H1 (cell line): Measurements from ENCODE around the gene TIAM2. TPM values are rescaled to one million over a fixed set of nuclear protein-coding genes. Genes with fewer than 3 reads are reported as not detected.

ENCODE experiments used
- ATF2 ChIP-seq: IDR thresholded peaks from 2 replicates; pipeline ENCODE4 v1.6.1; 2012; ENCODE audit warnings: low read length, inconsistent platforms
- BCL11A ChIP-seq, 2 experiments: IDR thresholded peaks; one replicate each; pipeline ENCODE4 v1.6.1; 2011; ENCODE audit warnings: low read depth in 2 of 2, low read length in 2 of 2, mild to moderate bottlenecking in 2 of 2
- CBX8 ChIP-seq: fragments of 300-800, 300-1000 bp; sonication (generic); IDR thresholded peaks from 2 replicates; pipeline ENCODE4 v1.7.1; 2016; ENCODE audit warnings: low read depth, low read length, borderline replicate concordance
- CREB1 ChIP-seq: IDR thresholded peaks from 2 replicates; pipeline ENCODE4 v1.6.1; 2012; ENCODE audit warnings: inconsistent platforms
- CTBP2 ChIP-seq: IDR thresholded peaks from 2 replicates; pipeline ENCODE4 v1.7.0; 2011; ENCODE audit warnings: borderline replicate concordance, mild to moderate bottlenecking, moderate library complexity, mixed read lengths, low read length; ENCODE audit not compliant: insufficient read depth, insufficient read length
- RAD21 ChIP-seq, 2 experiments: IDR thresholded peaks in 1 of 2; conservative IDR thresholded peaks in 1 of 2; 2 replicates each; pipeline ENCODE4 v1.6.1; 2011; ENCODE audit warnings: low read depth in 2 of 2, low read length in 2 of 2, improper control_type of control experiment in 1 of 2, inconsistent platforms in 1 of 2, mild to moderate bottlenecking in 1 of 2, moderate library complexity in 1 of 2
- SAP30 ChIP-seq: fragments of 300-600 bp; sonication (generic); IDR thresholded peaks from 2 replicates; pipeline ENCODE4 v1.7.1; 2012; ENCODE audit warnings: low read length, moderate library complexity, mild to moderate bottlenecking, inconsistent platforms; ENCODE audit not compliant: insufficient read depth, insufficient replicate concordance
- TAF7 ChIP-seq: optimal IDR thresholded peaks from 2 replicates; pipeline ENCODE3; 2011; ENCODE audit warnings: low read depth, mild to moderate bottlenecking, inconsistent platforms, low read length, moderate library complexity, borderline replicate concordance
- polyA plus RNA-seq, 7 experiments: library from polyadenylated mRNA; depleted of rRNA in 3 of 7; stranded (reverse) in 5 of 7; unstranded in 2 of 7; fragments of >200 nt in 5 of 7; fragments of 200-250 nt in 2 of 7; gene quantifications; 1 replicate in 5 of 7; 2 replicates in 1 of 7; 4 replicates in 1 of 7; pipeline versions ENCODE4 v1.2.1 to v1.2.3, GENCODE V29; 2011 to 2013; ENCODE audit warnings: missing spikeins in 2 of 7, mixed read lengths in 2 of 7
- total RNA-seq: library from RNA; stranded (reverse); fragmentation: NEBNext Ultra II Directional; extraction: Animal tissue kit (Norgen Biotek cat#: 25700); gene quantifications from 2 replicates; pipeline ENCODE4 v1.2.1, GENCODE V29; 2021
- TF ChIP-seq, protein P1 (sequence below): fragments of 300-600 bp; sonication (generic); IDR thresholded peaks from 2 replicates; pipeline ENCODE4 v1.7.1; 2012; ENCODE audit warnings: low read length, moderate library complexity, mild to moderate bottlenecking, inconsistent platforms; ENCODE audit not compliant: insufficient replicate concordance

Gene TIAM2
- total and polyA plus RNA-seq, 2 of the 8 experiments (the other 6 are each of a cell fraction or from before 2014, with no cell fraction given): 7.4 to 23.9 TPM

DNA sequence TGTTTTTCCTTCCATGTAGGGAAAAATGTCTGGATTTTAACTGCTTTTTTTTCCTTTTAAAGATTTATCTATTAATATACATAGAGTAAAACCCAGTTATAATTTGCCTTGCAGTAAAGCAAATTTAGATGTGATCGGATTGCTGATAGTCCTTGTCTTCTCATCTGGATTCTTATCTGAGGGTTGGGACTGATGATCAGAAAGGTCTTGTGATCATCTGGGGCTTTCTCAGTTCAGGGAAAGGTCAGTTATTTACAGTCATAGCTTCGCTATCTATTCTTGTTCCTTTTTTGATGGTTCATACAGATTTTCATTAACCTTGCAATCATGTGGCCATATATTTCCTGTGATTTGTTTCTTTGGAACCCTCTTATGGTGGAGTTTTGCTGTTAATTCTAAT lies 204.9 kb downstream of the TIAM2 start (continued):
- TF ChIP-seq, protein P1, sequence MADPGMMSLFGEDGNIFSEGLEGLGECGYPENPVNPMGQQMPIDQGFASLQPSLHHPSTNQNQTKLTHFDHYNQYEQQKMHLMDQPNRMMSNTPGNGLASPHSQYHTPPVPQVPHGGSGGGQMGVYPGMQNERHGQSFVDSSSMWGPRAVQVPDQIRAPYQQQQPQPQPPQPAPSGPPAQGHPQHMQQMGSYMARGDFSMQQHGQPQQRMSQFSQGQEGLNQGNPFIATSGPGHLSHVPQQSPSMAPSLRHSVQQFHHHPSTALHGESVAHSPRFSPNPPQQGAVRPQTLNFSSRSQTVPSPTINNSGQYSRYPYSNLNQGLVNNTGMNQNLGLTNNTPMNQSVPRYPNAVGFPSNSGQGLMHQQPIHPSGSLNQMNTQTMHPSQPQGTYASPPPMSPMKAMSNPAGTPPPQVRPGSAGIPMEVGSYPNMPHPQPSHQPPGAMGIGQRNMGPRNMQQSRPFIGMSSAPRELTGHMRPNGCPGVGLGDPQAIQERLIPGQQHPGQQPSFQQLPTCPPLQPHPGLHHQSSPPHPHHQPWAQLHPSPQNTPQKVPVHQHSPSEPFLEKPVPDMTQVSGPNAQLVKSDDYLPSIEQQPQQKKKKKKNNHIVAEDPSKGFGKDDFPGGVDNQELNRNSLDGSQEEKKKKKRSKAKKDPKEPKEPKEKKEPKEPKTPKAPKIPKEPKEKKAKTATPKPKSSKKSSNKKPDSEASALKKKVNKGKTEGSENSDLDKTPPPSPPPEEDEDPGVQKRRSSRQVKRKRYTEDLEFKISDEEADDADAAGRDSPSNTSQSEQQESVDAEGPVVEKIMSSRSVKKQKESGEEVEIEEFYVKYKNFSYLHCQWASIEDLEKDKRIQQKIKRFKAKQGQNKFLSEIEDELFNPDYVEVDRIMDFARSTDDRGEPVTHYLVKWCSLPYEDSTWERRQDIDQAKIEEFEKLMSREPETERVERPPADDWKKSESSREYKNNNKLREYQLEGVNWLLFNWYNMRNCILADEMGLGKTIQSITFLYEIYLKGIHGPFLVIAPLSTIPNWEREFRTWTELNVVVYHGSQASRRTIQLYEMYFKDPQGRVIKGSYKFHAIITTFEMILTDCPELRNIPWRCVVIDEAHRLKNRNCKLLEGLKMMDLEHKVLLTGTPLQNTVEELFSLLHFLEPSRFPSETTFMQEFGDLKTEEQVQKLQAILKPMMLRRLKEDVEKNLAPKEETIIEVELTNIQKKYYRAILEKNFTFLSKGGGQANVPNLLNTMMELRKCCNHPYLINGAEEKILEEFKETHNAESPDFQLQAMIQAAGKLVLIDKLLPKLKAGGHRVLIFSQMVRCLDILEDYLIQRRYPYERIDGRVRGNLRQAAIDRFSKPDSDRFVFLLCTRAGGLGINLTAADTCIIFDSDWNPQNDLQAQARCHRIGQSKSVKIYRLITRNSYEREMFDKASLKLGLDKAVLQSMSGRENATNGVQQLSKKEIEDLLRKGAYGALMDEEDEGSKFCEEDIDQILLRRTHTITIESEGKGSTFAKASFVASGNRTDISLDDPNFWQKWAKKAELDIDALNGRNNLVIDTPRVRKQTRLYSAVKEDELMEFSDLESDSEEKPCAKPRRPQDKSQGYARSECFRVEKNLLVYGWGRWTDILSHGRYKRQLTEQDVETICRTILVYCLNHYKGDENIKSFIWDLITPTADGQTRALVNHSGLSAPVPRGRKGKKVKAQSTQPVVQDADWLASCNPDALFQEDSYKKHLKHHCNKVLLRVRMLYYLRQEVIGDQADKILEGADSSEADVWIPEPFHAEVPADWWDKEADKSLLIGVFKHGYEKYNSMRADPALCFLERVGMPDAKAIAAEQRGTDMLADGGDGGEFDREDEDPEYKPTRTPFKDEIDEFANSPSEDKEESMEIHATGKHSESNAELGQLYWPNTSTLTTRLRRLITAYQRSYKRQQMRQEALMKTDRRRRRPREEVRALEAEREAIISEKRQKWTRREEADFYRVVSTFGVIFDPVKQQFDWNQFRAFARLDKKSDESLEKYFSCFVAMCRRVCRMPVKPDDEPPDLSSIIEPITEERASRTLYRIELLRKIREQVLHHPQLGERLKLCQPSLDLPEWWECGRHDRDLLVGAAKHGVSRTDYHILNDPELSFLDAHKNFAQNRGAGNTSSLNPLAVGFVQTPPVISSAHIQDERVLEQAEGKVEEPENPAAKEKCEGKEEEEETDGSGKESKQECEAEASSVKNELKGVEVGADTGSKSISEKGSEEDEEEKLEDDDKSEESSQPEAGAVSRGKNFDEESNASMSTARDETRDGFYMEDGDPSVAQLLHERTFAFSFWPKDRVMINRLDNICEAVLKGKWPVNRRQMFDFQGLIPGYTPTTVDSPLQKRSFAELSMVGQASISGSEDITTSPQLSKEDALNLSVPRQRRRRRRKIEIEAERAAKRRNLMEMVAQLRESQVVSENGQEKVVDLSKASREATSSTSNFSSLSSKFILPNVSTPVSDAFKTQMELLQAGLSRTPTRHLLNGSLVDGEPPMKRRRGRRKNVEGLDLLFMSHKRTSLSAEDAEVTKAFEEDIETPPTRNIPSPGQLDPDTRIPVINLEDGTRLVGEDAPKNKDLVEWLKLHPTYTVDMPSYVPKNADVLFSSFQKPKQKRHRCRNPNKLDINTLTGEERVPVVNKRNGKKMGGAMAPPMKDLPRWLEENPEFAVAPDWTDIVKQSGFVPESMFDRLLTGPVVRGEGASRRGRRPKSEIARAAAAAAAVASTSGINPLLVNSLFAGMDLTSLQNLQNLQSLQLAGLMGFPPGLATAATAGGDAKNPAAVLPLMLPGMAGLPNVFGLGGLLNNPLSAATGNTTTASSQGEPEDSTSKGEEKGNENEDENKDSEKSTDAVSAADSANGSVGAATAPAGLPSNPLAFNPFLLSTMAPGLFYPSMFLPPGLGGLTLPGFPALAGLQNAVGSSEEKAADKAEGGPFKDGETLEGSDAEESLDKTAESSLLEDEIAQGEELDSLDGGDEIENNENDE: no peak
- no peak for TF ChIP-seq RAD21 (IDR thresholded peaks at IDR 0.05 in 1 of 2, conservative IDR thresholded peaks at IDR 0.05 in 1 of 2; ENCODE audit: low read depth in 2 of 2, low read length in 2 of 2)
- no peak for TF ChIP-seq CBX8
- no peak for TF ChIP-seq SAP30
- TF ChIP-seq ATF2: no peak
- no peak for TF ChIP-seq CTBP2
- no peak for TF ChIP-seq BCL11A (IDR thresholded peaks at IDR 0.05; ENCODE audit: low read depth in 2 of 2, low read length in 2 of 2)
- TF ChIP-seq TAF7: no peak
- TF ChIP-seq CREB1: no peak
